ENCODE measurements around the gene MORN5.

MORN5 gene

DNA sequence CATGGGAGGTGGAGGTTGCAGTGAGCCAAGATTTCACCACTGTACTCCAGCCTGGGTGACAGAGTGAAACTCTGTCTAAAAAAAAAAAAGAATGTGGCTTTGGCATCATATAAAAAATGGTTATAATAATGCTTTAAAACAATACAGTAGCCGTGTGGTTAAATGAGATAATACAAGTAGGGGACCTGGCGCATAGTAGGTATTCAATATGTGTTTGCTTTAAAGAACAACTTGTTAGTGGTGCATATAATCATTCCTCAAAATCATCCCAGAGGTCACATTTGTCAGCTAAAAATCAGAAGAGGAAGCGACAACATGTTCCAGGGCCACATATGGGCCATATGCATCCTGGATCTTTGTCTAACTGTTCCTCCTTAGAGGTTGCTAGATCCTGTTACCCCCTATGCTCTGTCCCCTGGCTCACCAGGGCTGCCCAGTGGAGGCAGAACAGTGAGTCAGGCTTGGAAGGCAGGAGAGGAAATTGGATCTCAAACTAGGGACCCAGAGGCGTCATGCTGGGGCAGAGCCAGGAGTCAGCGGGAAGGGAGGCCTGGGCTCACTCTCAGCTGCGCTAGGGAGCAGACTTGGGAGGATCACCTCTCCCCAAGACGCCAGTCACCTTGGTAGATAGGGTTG is 41.4 kb downstream of the MORN5 start:
- H3K36me3 Mint-ChIP-seq: no peaks in the 10 kb centered on the region
- no peaks in the 10 kb centered on the region for H3K4me1 Mint-ChIP-seq
- ATAC-seq (replicated peaks): no peak
- H3K4me3 Mint-ChIP-seq: no peak overlapping the region
- H3K27ac Mint-ChIP-seq: no peak overlapping the region
- H3K27me3 Mint-ChIP-seq: peaks cover 25 to 30% of the 10 kb centered on the region in 2 donors
- no peak for DNase-seq
- H3K9me3 Mint-ChIP-seq: no peaks in the 10 kb centered on the region

DNA sequence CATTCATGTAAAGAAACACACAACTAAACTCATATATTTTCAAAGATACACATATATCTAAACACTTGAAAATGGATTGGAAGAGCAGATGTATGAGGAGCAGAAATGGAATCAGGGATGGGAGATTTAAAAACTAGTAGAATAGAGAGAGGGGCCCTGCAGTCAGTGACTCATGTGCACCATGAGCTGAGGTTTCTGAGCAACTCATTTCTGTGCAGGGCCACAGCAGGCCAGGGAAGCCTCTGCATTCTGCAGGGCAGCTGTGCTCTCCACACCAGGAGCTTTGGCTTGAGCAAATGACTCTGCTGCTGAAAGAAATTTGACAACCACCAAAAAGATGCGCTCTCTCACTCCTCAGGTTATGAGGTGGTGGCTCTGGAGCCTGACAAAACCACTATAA is 41.9 kb downstream of the MORN5 start:
- DNase-seq: no peak
- no peak for ATAC-seq (replicated peaks)

DNA sequence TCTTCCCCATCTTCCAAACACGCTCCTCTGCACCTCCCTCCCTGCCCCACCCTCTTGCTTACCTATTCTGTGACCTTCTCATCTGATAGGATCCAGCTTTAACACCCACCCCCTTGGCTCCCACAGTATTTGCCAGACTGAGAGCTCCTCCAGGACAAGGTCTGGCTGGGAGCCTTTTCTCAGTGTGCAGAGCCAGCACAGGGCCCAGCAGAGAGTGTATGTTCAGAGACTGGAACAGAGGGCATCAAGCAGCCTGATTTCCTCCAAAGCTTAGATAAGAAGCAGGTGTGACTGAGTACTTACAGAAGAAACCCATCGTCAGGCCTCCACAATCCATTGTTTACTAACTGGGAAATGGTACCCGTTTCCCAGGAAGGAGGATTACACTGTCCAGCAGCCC is 42.4 kb downstream of the MORN5 start:
- Mint-ChIP-seq H3K4me3 (no peak overlapping the region), H3K9me3 (no peaks in the 10 kb centered on the region), H3K27me3 (peaks cover 28 to 30% of the 10 kb centered on the region in 2 donors), H3K4me1 (no peaks in the 10 kb centered on the region), H3K36me3 (no peaks in the 10 kb centered on the region), H3K27ac (no peak overlapping the region)
- ATAC-seq (replicated peaks) (no peak), DNase-seq (no peak)

More for the DNA sequence above, 41.9 kb downstream of the MORN5 start:
- Mint-ChIP-seq H3K4me3 (no peak overlapping the region), H3K36me3 (no peaks in the 10 kb centered on the region), H3K27ac (no peak overlapping the region), H3K9me3 (no peaks in the 10 kb centered on the region), H3K4me1 (no peaks in the 10 kb centered on the region), H3K27me3 (peaks cover 28 to 30% of the 10 kb centered on the region in 2 donors)

DNA sequence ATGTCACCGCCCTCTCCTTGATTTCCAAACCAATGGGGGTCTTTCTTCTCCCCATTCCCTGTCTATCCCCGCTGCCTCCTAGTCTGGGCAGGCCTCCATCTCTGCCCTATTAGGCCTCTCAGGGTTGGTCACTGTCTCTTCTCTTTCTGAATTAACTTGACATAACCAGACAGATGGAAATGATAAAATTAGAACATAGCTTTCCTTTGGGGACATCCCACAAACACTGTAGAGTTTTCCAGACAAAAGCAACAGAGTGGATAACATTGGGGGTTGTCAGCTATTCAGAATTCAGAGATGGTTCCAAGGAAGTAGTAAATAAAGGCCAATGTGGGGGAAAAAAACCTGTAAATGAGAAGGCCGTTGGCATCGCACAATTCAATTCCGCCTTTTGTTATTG is 44.3 kb downstream of the MORN5 start:
- Mint-ChIP-seq H3K9me3 (no peaks in the 10 kb centered on the region), H3K27me3 (peaks cover 16 to 33% of the 10 kb centered on the region in 2 donors), H3K4me1 (no peaks in the 10 kb centered on the region), H3K27ac (no peak overlapping the region), H3K4me3 (no peak overlapping the region), H3K36me3 (no peaks in the 10 kb centered on the region)
- DNase-seq (no peak), ATAC-seq (replicated peaks) (no peak)

DNA sequence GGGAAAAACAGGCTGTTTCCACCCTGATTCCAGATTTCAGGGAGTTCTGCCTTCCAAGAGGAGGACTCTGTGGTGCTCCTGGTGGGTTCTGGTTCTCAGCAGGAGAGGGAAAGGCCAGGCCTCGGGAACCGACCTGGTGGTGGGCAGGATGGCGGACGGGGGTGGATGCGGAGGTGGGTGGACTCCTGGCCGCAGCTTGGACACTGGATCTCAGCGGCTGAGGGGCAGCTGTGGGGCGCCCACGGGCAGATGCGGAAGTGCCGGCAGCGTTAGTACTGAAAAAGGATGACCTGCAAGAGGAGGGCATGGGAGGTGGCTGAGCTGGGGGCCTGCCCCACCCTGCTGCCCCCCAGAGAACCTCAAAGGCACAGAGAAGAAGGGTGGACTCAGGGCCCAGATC is 44.8 kb downstream of the MORN5 start:
- H3K27me3 Mint-ChIP-seq: peaks cover 16 to 33% of the 10 kb centered on the region in 2 donors
- H3K36me3 Mint-ChIP-seq: no peaks in the 10 kb centered on the region

DNA sequence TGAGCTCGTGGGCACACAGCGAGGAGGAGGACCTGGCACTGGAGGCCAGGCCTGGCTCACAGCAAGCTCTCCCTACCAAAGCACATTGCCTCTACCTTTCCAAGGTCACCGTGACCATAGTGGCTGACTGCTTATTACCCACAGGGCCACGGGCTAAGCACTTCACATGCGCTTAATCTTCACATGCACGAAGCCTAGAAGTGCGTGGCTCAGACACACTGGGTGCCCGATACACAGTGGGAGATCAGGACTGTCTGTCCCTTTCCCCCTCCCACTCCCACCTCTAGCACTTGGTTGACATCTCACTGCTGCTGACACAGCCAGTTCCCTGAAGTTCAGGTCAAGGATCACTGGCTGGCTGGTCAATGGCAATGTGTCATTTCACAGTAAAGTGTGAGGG is 45.5 kb downstream of the MORN5 start:
- Mint-ChIP-seq H3K4me3 (no peak overlapping the region), H3K27me3 (peaks cover 21 to 34% of the 10 kb centered on the region in 2 donors), H3K9me3 (no peaks in the 10 kb centered on the region), H3K4me1 (no peaks in the 10 kb centered on the region), H3K27ac (no peak overlapping the region), H3K36me3 (no peaks in the 10 kb centered on the region)
- no peak for DNase-seq
- ATAC-seq (replicated peaks): no peak

More for the DNA sequence above, 44.8 kb downstream of the MORN5 start:
- ATAC-seq (replicated peaks) (no peak), DNase-seq (no peak)
- no peak overlapping the region for H3K4me3 Mint-ChIP-seq
- no peak overlapping the region for H3K27ac Mint-ChIP-seq
- H3K9me3 Mint-ChIP-seq: no peaks in the 10 kb centered on the region
- H3K4me1 Mint-ChIP-seq: no peaks in the 10 kb centered on the region

DNA sequence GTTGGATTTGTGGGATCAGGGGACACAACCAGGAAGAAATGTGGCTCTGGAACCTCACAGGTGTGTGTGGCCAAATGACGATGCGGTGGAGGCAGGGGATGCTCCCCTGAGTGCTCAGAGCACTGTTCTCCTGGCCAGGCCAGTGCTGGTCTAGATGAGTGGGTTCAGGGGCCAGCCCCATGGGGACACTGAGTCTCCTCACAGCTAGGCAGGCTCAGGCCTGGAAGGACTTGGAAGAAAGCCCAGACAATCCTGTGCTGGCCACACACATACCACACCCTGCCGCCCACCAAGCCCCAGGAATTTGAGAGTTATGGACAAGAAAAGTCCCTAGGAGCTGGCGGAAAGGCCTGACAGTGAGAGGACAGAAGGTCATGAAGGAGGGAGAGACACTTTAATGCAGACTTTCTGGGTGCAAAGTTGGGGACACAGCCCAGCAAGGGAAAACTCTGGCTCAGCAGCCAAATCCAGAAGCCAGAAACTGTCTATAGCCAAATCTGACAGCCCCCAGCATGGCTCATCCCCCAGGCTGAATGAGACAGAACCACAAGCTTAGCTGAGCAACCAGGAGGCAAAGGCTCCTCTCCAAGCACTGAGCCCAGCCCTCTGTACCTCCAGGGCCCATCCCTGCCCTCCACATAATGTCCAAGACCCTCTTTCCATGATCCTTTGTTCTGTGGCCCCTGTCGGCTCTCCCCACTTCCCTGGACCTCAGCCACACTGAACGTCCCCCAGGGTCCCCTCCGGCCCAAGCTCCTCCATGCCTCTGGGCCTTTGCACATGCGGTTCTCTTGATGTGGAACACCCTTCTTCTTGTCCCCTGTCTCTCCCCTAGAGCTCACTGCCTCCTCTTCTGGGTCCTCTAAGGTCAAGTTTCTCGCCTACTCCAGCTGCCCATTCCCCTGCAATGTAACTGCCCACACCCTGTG is 46.7 kb downstream of the MORN5 start:
- Mint-ChIP-seq H3K27me3 (peaks cover 33 to 39% of the 10 kb centered on the region in 2 donors), H3K36me3 (no peaks in the 10 kb centered on the region), H3K4me1 (no peaks in the 10 kb centered on the region), H3K9me3 (no peaks in the 10 kb centered on the region), H3K4me3 (no peak overlapping the region), H3K27ac (no peak overlapping the region)
- ATAC-seq (replicated peaks) (no peak), DNase-seq (no peak)

DNA sequence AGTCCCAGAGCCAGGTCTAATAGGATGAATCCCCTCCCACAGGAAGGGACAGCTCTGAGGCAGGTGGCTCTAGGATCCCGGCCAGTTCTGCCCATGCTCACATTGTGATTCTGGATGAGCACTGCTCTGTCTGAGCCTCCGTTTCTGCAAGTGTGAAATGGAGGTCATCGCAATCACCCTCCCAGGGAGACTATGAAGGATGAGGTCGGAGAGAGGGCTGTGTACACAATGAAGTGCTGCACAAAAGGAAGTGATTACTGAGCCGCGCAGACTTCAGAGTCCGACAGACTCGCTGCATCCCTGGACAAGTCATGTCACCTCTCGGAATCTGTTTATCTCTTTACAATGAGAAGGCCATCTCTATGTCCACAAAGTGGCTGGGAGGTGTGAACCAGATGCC is 47.4 kb downstream of the MORN5 start:
- H3K27ac Mint-ChIP-seq: no peak overlapping the region
- peaks cover 39 to 44% of the 10 kb centered on the region in 2 donors for H3K27me3 Mint-ChIP-seq
- DNase-seq (no peak), ATAC-seq (replicated peaks) (no peak)
- no peaks in the 10 kb centered on the region for H3K9me3 Mint-ChIP-seq
- H3K4me3 Mint-ChIP-seq: no peak overlapping the region
- no peaks in the 10 kb centered on the region for H3K36me3 Mint-ChIP-seq
- no peaks in the 10 kb centered on the region for H3K4me1 Mint-ChIP-seq

DNA sequence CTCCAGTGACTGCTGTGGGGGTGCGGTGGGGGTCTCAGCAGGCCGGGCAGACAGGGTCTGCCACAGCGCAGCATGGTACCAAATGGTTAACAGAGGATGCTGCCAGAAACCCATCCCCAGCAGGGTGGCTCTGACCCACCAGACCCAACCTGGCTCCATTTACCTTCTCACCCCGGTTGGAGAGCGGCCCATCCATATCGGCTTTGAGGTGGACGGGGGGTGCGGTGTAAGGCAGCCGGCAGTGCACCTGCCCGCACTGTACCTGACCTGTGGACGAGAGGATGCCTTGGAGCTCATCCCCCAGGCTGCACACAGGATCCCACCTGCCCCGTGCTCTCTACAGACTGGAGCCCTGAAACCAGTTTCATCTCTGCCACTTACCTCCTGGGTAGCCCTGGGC is 49.7 kb downstream of the MORN5 start:
- peaks cover 0 to 3% of the 10 kb centered on the region in 2 donors for H3K36me3 Mint-ChIP-seq
- no peak overlapping the region for H3K4me3 Mint-ChIP-seq
- no peaks in the 10 kb centered on the region for H3K9me3 Mint-ChIP-seq
- peaks cover 4 to 15% of the 10 kb centered on the region in 2 donors for H3K4me1 Mint-ChIP-seq
- no peak overlapping the region for H3K27ac Mint-ChIP-seq
- ATAC-seq (replicated peaks): no peak
- DNase-seq: no peak
- peaks cover 52 to 53% of the 10 kb centered on the region in 2 donors for H3K27me3 Mint-ChIP-seq

DNA sequence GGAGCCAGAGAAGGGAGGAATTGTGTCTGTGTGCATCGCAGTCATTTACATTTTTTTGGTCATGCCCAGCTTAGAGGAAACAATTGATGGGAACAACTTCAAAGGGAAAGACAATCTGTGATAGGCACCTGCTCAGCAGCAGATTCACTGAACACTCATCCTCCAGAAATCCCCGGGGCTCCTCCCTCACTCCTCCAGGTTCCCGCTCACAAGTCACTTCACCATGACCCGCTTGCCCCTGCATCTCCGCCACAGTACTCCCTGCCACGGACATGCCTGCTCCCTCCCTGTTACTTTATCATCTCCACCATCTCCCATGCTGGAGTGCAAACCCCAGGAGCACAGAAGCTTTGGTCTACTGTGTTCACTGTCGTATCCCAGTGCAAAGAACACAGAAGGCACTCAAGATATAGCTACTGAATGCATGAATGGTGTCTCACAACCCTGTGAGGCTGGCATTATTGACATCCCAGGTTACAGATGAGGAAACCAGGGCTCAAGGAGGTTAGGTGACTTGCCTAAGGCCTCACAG is 52.8 kb downstream of the MORN5 start:
- DNase-seq (no peak), ATAC-seq (replicated peaks) (no peak)
- Mint-ChIP-seq H3K36me3 (peaks cover 0 to 3% of the 10 kb centered on the region in 2 donors), H3K27ac (peak overlapping the region; percentile 79), H3K4me3 (peak overlapping the region; percentile 10 to 75), H3K4me1 (peaks cover 4 to 17% of the 10 kb centered on the region in 2 donors), H3K27me3 (peaks cover 62 to 74% of the 10 kb centered on the region in 2 donors), H3K9me3 (no peaks in the 10 kb centered on the region)

DNA sequence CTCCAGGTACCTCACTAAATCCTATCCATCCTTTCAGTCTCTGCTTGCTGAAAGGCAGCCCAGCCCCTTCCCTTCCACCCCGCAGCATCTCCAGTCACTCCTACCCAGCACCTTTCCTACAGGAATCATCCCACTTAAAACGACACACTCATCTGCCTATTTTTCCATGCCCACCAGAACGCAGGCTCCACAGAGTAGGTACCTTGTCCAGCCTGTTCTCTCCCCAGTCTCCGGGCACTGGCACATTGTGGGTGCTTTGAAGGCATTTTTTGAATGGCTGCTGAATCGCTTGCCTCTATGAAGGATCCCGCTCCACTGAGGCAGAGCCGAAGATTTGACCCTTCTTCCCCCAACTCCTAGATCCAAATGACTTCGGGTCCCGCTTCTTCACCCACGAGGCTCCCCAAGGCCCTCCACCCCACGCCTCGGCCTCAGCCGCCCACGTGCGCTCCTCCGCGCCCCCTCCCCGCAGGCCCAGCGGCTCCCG is 53.4 kb downstream of the MORN5 start:
- no peaks in the 10 kb centered on the region for H3K9me3 Mint-ChIP-seq
- ATAC-seq (replicated peaks): no peak
- peaks cover 4 to 20% of the 10 kb centered on the region in 2 donors for H3K4me1 Mint-ChIP-seq

DNA sequence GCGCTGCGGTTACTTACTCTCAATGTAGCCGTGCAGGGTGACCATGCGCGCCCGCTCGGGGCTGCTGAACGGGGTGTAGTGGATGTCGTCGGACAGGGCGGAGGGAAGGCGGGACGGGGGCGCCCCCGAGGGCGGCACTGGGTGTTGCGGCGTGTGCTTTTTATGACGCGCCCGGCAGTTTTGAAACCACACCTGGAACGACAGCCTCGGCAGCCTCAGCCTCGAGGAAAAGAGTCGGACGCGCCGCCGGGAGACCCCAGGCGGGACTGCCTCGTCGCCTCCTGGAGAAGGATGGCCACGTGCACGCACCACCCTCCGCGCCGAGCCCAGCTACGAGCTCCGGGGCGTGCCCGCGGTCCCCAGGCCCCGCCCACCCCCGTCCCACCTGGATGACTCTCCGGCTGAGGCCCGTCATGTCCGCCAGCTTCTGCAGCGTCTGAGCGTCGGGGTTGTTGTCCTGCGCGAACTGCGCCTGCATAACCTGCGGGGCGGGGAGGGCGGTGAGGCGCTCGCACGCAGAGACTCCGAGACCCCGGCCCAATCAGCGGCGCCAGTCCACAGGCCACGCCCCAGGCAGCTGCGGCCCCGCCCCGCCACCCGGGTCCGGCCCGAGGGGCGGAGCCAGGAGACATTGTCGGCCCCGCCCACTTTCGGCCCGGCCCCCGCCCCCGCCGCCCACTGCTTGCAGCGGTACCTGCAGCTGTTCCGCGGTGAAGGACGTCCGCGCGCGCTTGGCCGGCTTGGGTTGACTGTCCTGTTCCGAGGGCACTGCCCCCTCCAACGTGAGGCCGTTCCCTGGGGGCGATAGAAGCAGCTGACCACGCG is 54.1 kb downstream of the MORN5 start:
- Mint-ChIP-seq H3K27ac (no peak overlapping the region), H3K27me3 (peaks cover 63 to 86% of the 10 kb centered on the region in 2 donors), H3K9me3 (no peaks in the 10 kb centered on the region), H3K4me1 (peaks cover 10 to 27% of the 10 kb centered on the region in 2 donors), H3K4me3 (peak overlapping the region; percentile 60 to 75), H3K36me3 (peaks cover 0 to 3% of the 10 kb centered on the region in 2 donors)
- ATAC-seq (replicated peaks): peak; percentile 78 to 80
- peak; percentile 45 for DNase-seq

More for the DNA sequence above, 53.4 kb downstream of the MORN5 start:
- no peak for DNase-seq
- peaks cover 0 to 3% of the 10 kb centered on the region in 2 donors for H3K36me3 Mint-ChIP-seq
- peak overlapping the region; percentile 60 to 75 for H3K4me3 Mint-ChIP-seq
- peak overlapping the region; percentile 79 for H3K27ac Mint-ChIP-seq
- H3K27me3 Mint-ChIP-seq: peaks cover 58 to 80% of the 10 kb centered on the region in 2 donors

DNA sequence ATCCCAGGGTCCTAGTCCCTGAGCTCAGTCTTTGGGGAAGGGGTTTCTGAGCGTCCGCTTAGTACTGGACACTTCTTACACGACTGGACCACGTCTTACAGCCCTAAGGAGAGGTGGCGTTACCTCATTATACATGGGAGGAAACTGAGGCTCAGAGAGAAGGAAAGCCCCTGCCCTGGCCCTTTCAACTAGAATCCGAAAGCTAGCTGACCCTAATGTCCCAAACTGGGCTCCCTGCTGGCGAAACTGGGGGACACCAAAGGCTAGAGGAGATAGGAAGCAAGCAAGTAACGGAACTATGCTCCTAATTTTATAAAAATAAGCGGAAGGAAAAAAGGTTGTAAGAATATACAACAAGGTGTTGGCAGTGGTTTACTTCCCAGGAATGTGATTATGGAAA is 54.8 kb downstream of the MORN5 start:
- DNase-seq (no peak), ATAC-seq (replicated peaks) (no peak)
- Mint-ChIP-seq H3K4me3 (peak overlapping the region; percentile 56 to 71), H3K27me3 (peaks cover 66 to 93% of the 10 kb centered on the region in 2 donors), H3K36me3 (peaks cover 0 to 3% of the 10 kb centered on the region in 2 donors), H3K9me3 (no peaks in the 10 kb centered on the region), H3K4me1 (peaks cover 16 to 34% of the 10 kb centered on the region in 2 donors), H3K27ac (no peak overlapping the region)

DNA sequence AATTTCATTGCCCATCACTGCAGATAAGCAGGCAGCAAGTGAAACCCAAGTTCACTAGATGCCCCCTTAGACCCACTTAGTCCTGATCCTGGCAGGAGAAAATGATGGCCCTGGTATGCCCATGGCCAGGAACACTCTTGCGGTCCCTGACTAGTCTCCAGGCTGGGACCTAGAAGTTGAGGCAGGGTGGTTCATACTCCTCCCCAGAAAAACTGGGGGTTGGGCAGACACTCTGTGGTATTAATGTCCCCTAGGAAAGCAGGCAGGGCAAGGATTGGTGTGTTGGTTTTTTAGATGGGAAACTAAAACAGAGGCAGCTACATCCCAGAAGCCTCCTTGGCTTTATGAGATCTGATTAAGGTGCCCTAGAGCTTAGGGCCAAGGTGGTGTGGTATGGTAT is 56.0 kb downstream of the MORN5 start:
- no peak for DNase-seq
- no peak for ATAC-seq (replicated peaks)
- peaks cover 69 to 96% of the 10 kb centered on the region in 2 donors for H3K27me3 Mint-ChIP-seq
- H3K9me3 Mint-ChIP-seq: no peaks in the 10 kb centered on the region
- H3K4me3 Mint-ChIP-seq: no peak overlapping the region
- H3K4me1 Mint-ChIP-seq: peaks cover 19 to 44% of the 10 kb centered on the region in 2 donors
- no peak overlapping the region for H3K27ac Mint-ChIP-seq
- H3K36me3 Mint-ChIP-seq: peaks cover 0 to 3% of the 10 kb centered on the region in 2 donors

All from stimulated activated naive B cell treated with anti-CD40 and anti-IgM and Interleukin-4, amounts not matched to agents 10 μg/mL and 1 μg/mL and 100 μg/mL, for 72 hours (primary cell).